HG03066 (cell line): ENCODE results near the gene VASH1.

Source experiments
- ATAC-seq: cut with Tn5 transposase; IDR thresholded peaks from one replicate; pipeline ENCODE4 v1.9.1; 2021; ENCODE audit warnings: low read depth; ENCODE audit not compliant: unreplicated experiment

The VASH1 gene

DNA sequence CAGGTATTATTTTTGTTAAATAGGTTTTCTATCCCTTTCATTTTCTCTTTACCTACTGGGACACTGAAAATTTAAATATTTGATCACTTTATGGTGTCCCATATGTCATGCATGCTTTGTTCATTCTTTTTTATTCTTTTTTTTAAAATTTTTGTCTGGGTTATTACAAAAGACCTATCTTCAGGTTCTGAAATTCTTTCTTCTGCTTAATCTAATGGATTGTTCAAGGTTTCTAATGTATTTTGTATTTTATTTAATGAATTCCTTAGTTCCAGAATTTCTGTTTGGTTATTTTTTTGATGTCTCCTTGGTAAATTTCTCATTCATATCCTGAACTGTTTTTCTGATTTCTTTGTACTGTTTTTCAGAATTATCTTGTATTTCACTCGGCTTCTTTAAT, 20.2 kb upstream of the VASH1 start:
- ATAC-seq = no peak

- no peak for ATAC-seq
Observed at GRCh38 chr14:76742185-76742584, 19.1 kb upstream of the VASH1 start.

DNA sequence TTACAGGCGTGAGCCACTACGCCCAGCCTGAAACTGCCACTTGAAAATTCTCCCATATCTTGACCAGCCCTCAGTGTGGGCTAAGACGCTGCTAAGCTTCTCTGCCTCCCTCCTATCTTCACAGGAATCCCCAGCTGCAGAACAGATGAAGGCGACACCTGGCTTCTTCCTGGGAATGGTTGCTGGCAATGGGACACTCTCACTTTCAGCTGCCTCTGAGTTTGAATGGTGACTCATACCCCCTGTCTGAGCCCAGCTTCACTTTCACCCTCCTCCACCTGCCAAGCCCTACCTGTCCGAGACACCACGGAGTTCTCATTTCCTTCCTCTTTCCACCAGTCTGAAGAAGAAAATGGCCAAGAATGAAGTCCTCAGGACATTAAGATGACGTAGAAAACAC, 18.3 kb upstream of the VASH1 start:
- ATAC-seq = no peak

DNA sequence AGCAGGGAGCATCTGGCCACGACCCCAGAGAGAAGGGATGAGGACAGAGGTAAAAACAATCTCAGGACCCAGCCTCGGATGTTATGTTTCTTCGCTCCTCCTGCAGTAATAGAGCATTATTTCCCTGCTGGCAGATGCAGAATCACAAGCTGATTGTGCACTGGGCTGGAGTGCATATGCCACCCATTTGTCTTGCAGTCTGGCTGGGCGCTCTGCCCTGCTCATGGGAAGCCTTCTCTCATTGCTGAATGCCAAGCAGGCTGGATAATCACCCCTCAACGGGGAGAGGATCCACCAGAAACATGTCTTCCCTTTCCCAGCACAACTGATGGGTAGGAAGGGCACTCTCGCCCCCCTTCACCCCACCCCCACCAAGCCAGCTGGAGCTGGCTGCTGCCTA, 8.5 kb upstream of the VASH1 start:
- no peak for ATAC-seq

- ATAC-seq = no peak
Observed at GRCh38 chr14:76753541-76754198, 7.6 kb upstream of the VASH1 start.

DNA sequence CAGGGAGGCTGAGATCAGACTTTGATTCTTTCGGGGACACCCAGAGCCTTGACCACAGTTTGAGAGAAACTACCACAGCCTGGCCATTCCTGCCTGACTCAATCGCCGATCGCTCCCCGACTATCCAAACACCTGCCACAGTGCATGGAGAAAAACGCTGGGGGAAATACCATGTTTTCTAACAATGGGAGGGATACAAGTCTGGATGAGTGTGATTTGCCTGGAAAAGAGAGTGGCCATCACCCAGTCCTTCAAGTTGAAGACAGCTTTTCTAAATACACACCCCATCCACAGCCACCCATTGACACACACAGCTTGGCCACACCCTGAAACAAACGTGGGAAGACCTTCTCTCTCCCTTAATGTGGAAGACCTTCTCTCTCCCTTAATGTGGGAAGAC, 6.7 kb upstream of the VASH1 start:
- ATAC-seq = no peak

- ATAC-seq = no peak
Observed at GRCh38 chr14:76755610-76756370, 5.5 kb upstream of the VASH1 start.

- no peak for ATAC-seq
Observed at GRCh38 chr14:76756371-76756750, 4.9 kb upstream of the VASH1 start.

GRCh38 chr14:76759589-76759988, 1.7 kb upstream of the VASH1 start:
- ATAC-seq = no peak

DNA sequence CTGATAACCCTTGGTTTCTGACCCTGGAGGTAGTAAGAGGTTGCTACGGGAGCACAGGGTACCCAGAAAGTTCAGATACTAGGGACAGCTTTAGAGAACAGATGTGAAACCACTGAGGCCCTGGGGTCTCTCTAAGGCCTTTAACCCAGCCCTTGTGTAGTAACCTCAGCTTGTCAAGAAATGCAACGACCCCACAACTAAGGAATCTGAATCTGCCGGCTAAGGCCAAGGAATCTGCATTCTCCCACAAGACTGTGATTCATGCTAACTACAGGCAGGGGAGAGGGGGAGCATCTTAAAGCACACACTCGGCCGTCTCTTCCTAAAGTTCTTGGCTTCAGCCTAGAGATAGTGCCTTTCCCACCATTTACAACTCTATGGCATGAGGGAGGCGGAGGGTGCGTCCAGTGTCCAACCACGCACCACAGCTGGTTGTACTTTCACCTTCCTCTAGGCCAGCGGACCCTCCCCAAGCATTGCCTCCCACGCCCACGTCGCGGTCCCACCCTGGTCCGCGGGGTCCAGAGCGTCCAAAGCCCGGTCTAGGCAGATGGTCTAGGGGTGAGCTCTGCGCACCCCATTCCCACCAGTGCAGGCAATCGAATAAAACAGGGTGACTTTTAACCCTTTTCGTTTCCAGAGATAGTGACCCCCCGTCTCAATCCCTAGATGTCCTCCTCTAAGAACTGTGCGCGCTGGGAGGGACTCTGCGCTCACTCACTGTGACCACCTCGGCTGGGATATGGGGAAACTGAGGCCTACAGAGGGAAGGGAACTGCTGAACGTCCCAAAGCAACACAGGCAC, 735 bp upstream of the VASH1 start:
- ATAC-seq = no peak

DNA sequence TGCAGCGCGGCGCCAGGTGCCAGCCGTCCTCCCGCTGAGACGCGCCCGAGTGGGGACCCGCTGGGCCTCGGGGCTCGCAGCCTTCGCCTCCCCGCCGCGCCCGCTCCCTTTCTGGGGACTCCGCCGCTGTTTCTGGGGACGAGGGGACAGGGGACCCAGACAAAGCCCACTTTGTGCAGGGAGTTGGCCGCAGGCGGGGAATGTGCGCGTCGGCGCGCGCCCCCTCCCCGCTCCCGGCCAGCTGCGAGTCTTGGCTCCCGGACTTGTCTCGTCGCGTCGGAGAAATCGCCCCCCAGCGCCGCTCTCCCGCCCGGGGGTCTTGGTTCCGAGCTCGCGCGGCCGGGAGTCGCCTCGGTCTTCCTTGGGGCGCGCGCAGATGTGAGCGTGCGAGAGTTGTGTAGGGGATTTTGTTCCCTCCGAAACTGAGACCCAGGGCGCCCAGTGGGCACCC, 717 bp downstream of the VASH1 start:
- no peak for ATAC-seq

DNA sequence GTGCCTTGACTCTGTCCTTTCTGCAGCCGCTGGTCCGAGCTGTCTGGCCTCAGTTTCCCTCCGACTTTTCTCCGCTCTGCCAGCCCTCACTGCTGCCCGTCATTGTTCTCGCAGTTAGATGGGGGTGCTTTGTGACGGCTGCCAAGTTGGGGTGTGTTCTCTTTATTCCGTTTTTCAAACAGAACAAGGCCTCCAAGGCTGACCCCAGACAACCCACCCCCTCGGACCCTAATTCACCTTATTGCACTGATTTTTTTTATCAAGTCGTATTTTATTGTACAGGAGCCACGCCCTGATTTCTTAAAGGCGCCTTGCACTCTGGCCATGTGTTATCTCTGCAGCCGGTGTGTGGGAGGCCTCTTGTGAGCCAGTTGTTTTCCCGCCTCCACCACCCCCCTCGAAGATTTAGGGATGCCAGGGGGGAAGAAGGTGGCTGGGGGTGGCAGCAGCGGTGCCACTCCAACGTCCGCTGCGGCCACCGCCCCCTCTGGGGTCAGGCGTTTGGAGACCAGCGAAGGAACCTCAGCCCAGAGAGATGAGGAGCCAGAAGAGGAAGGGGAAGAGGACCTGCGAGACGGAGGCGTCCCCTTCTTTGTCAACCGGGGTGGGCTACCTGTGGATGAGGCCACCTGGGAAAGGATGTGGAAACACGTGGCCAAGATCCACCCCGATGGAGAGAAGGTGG, 1.3 kb downstream of the VASH1 start:
- ATAC-seq = no peak

DNA sequence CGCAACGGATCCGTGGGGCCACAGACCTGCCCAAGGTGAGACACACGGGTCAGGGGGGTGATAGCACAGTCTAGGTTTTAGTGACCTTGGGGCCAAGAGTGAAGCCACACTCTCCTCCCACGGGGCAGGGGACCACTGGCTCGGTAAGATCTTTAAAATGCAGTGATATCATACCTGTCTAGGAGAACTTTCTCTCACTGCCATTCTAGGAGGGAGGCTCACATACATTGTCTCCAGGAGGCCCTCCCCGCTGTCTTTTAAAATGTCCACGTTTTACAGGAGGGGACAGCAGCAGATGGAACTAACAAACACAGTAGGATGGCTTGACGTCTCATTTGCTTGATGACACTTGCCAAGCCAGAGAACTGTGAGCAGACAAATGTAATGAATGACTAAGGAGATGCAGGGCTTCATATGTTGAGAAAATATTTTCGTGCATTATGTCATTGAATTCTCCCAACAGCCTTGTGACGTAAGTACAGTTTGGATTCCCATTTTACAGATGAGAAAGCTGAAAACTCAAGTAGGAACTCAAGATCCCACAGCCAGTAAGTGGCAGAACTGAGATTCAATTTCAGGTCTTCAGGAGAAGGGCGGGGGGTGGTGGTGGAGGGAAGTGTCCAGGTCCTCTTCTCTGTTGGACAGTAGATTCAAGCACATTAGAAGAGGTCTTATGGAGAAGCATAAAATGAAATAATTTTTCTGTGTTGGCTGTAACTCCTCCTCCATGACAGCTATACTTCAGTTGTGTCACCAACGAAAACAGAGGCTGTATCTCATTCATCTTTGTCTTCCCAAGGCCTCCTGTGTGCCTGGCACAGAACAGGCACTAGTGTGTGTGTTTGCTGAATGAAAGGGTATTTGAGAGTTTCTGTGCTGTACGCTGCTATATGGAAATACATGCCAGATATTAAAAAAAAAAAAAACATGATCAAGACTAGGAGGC, 2.1 kb downstream of the VASH1 start:
- no peak for ATAC-seq

GRCh38 chr14:76765461-76765931, 4.2 kb downstream of the VASH1 start:
- no peak for ATAC-seq

GRCh38 chr14:76767681-76768656, 6.7 kb downstream of the VASH1 start:
- ATAC-seq = peak; percentile 83

- no peak for ATAC-seq
Observed at GRCh38 chr14:76768671-76769500, 7.6 kb downstream of the VASH1 start.

DNA sequence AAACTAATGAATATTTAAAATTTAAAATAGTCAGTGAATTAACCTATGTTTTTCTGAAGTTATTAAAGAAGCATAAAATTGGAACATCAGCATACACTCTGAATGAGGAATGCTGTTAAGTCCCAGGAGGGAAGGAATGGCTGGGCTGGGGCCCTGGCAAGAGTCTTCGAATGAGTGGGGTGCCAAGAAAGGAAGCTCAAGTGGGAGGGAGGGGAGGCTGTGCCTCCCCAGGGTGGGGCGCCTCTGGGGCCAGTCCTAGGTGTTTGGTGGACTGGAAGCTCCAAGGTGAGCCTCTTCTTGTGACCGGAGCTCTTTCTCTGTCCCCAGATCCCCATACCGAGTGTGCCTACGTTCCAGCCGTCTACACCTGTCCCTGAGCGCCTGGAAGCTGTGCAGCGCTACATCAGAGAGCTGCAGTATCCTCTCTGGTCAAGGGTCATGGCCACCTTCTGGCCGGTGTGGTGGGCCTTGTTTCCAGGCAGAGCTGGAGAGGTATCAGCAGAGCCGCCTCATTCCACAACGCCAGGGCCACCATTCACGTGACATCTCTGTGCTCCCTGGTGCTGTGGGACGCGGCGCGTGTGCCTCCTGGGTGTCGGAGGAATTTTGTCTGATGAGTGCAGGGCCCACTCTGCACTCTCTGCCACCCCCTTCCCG, 8.5 kb downstream of the VASH1 start:
- ATAC-seq = no peak
